ENCODE results near the gene KCNN4.
A peak's percentile ranks its signal among the peaks of the same experiment; 100 is the strongest.

The KCNN4 gene

DNA sequence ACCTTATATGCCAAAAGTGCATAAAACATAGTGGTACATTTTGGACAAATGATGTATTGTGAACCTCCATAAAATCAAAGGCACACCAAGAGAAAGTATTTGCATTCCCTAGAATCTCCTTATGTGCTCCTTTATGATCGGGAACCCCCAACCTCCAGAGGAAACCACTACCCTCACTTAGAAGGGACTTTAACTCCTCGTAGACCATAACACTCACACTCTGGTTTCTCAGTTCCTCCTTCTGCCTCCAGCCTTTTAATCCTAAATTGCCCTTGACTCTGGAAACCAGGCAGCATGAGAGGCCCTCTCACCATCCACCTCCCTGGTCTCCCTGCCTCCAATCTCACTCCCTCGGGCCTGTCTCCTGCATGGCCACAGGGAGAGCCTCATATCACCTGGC lies 9.8 kb upstream of the KCNN4 start:
- TF ChIP-seq, protein P1, sequence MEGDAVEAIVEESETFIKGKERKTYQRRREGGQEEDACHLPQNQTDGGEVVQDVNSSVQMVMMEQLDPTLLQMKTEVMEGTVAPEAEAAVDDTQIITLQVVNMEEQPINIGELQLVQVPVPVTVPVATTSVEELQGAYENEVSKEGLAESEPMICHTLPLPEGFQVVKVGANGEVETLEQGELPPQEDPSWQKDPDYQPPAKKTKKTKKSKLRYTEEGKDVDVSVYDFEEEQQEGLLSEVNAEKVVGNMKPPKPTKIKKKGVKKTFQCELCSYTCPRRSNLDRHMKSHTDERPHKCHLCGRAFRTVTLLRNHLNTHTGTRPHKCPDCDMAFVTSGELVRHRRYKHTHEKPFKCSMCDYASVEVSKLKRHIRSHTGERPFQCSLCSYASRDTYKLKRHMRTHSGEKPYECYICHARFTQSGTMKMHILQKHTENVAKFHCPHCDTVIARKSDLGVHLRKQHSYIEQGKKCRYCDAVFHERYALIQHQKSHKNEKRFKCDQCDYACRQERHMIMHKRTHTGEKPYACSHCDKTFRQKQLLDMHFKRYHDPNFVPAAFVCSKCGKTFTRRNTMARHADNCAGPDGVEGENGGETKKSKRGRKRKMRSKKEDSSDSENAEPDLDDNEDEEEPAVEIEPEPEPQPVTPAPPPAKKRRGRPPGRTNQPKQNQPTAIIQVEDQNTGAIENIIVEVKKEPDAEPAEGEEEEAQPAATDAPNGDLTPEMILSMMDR (conservative IDR thresholded peaks at IDR 0.05): no peak
- H3K27ac ChIP-seq: no peak overlapping the region

DNA sequence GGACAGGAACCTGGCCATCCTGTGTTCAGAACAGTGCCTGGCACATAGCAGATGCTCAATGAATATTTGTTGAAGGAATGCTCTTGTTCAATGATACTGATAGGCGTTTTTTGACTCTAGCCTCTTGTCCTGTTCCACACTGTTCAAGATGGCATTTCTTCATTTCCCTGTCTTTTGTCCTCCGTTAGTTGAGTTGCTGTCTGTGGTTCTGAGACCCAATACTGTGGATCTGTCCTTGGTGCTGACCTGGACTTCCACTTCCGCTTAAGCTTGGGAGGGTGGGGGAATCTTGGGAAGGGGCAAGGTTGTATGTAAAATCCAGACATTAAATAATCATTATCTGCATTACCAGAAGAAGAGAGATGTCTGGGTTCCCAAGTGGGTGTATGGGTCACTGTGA lies 8.3 kb upstream of the KCNN4 start:
- TF ChIP-seq, protein P1 (conservative IDR thresholded peaks at IDR 0.05): no peak
- no peak overlapping the region for H3K27ac ChIP-seq

GRCh38 chr19:43786665-43787064 lies 5.9 kb upstream of the KCNN4 start:
- TF ChIP-seq, protein P1 (conservative IDR thresholded peaks at IDR 0.05): no peak
- peak overlapping the region; percentile 25; the same call in 1 of the 2 replicates for H3K27ac ChIP-seq

DNA sequence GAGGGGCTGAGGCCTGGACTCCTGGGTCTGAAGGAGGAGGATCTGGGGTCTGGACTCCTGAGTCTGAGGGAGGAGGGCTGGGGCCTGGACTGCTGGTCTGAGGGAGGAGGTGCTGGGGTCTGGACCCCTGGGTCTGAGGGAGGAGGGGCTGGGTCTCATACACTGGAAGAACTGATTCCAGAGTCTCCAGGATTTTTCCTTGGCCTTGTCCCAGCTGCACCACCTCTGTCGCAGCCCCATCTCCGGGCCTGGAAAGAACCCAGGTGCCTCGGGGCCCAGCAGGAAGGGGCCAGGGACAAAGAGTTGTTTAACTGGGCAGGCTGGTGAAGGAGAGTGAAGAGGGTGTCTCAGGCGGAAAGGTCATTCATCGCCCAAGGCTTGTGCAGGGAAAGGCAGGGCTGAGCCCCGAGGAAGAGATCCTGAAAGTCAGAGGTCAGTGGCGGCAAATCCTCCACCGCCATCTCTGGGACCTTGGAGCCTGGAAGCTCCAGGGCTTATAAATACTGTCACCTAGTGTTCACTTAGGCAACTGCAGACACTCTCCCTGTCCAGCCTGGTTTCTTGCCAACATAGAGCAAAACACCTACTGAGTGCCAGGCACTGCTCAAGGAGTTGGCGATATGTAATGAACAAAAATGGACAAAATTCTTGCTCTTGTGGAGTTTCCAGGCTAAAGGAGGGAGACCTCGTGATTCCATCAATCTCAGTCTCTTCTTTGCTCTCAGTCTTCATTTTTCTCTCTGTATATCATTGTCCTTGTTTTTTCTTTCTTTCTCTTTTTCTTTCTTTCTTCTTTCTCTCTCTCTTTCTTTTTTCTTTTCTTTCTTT lies 4.4 kb upstream of the KCNN4 start:
- TF ChIP-seq, protein P1 (conservative IDR thresholded peaks at IDR 0.05): peak; percentile 100
- peak overlapping the region; percentile 50 for H3K27ac ChIP-seq

DNA sequence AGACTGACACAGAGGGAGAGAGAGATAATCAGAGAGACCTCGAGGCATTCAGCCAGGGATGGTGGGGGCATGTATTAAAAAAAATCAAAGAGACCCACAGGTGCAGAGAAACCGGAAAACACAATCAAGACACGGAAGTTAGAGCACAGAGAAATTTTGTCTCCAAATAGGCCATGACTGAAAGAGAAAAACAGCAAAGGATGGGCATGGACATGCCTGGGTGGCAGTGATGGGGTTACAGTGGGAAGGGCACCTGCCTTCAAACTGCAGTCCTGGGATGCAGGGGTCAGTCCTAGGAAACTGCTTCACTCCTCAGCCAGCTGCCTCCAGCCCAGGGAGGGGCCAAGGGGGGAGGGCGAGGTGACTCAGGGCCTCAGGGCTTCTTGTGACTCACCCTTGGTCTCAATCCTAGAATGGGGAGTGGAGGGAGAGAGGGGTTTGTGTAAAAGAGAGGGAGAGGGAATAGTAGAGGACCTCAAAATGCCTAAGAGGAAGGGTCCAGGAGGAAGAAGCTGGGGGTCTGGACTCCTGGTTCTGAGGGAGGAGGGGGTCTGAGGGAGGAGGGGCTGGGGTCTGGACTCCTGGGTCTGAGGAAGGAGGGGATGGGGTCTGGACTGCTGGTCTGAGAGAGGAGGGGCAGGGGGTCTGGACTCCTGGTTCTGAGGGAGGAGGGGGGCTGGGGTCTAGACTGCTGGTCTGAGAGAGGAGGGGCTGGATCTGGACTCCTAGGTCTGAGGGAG lies 3.6 kb upstream of the KCNN4 start:
- peak overlapping the region; percentile 50; the same call in 1 of the 2 replicates for H3K27ac ChIP-seq
- TF ChIP-seq, protein P1 (conservative IDR thresholded peaks at IDR 0.05): no peak

- no peak overlapping the region for H3K27ac ChIP-seq
- TF ChIP-seq, protein P1 (conservative IDR thresholded peaks at IDR 0.05): no peak
These were observed 2.9 kb upstream of the KCNN4 start for GRCh38 chr19:43783636-43784035.

GRCh38 chr19:43782689-43783231 lies 2.0 kb upstream of the KCNN4 start:
- H3K27ac ChIP-seq: no peak overlapping the region
- TF ChIP-seq, protein P1 (conservative IDR thresholded peaks at IDR 0.05): no peak
